Parathyroid adenoma (tissue), 2 donors: ENCODE measurements around the gene KRTAP10-4.

ENCODE experiments used
- H2AFZ ChIP-seq: fragments of 300-600 bp; sonication (generic); one replicate; pipeline ENCODE4 v1.7.0; 2017; ENCODE audit warnings: antibody characterized with exemption, mild to moderate bottlenecking
- H3K27ac ChIP-seq: fragments of 300-600 bp; sonication (generic); one replicate; pipeline ENCODE4 v1.7.0; 2017
- H3K27me3 ChIP-seq: fragments of 300-600 bp; sonication (generic); one replicate; pipeline ENCODE4 v1.7.0; 2017; ENCODE audit warnings: low read length; ENCODE audit not compliant: control insufficient read depth, insufficient read depth
- H3K36me3 ChIP-seq: fragments of 300-600 bp; sonication (generic); one replicate; pipeline ENCODE4 v1.7.0; 2017; ENCODE audit warnings: low read length; ENCODE audit not compliant: control insufficient read depth, insufficient read depth
- H3K4me1 ChIP-seq: fragments of 300-600 bp; sonication (generic); one replicate; pipeline ENCODE4 v1.7.0; 2017; ENCODE audit warnings: control low read depth
- H3K4me2 ChIP-seq: fragments of 300-600 bp; sonication (generic); one replicate; pipeline ENCODE4 v1.7.0; 2017; ENCODE audit warnings: low read length
- H3K4me3 ChIP-seq: fragments of 300-600 bp; sonication (generic); one replicate; pipeline ENCODE4 v1.7.0; 2017; ENCODE audit warnings: low read depth, low read length
- H3K79me2 ChIP-seq: fragments of 300-600 bp; sonication (generic); one replicate; pipeline ENCODE4 v1.7.0; 2017; ENCODE audit warnings: control low read depth
- H3K9ac ChIP-seq: fragments of 300-600 bp; sonication (generic); one replicate; pipeline ENCODE4 v1.7.0; 2017; ENCODE audit warnings: mild to moderate bottlenecking
- H3K9me3 ChIP-seq: fragments of 300-600 bp; sonication (generic); one replicate; pipeline ENCODE4 v1.7.0; 2017; ENCODE audit warnings: low read length; ENCODE audit not compliant: control insufficient read depth
- TF ChIP-seq, protein P1 (sequence below): fragments of 300-600 bp; sonication (generic); IDR thresholded peaks from one replicate; pipeline ENCODE4 v1.7.0; 2017; ENCODE audit warnings: antibody characterized with exemption, mild to moderate bottlenecking
- donor health status: primary hyperparathyroidism.

KRTAP10-4 gene

GRCh38 chr21:44611551-44611950 lies 38.0 kb downstream of the KRTAP10-4 start:
- TF ChIP-seq, protein P1, sequence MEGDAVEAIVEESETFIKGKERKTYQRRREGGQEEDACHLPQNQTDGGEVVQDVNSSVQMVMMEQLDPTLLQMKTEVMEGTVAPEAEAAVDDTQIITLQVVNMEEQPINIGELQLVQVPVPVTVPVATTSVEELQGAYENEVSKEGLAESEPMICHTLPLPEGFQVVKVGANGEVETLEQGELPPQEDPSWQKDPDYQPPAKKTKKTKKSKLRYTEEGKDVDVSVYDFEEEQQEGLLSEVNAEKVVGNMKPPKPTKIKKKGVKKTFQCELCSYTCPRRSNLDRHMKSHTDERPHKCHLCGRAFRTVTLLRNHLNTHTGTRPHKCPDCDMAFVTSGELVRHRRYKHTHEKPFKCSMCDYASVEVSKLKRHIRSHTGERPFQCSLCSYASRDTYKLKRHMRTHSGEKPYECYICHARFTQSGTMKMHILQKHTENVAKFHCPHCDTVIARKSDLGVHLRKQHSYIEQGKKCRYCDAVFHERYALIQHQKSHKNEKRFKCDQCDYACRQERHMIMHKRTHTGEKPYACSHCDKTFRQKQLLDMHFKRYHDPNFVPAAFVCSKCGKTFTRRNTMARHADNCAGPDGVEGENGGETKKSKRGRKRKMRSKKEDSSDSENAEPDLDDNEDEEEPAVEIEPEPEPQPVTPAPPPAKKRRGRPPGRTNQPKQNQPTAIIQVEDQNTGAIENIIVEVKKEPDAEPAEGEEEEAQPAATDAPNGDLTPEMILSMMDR = no peak

DNA sequence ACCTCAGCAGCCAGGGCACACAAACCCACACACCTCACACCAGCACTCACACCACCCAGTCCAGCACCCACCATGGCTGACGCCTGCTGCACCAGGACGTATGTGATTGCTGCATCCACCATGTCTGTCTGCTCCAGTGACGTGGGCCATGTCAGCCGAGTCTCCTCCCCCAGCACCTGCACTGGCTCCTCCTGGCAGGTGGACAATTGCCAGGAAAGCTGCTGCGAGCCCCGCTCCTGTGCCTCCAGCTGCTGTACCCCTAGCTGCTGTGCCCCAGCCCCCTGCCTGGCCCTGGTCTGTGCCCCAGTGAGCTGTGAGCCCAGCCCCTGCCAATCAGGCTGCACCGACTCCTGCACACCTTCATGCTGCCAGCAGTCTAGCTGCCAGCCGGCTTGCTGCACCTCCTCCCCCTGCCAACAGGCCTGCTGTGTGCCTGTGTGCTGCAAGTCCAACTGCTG lies 38.5 kb downstream of the KRTAP10-4 start, which contains the start of gene KRTAP10-8:
Gene KRTAP10-8, plus strand, starts transcription at position 51 of the 458 bp plus-strand sequence. Its CDS starts 22 bp downstream, at position 73.
- H3K36me3 ChIP-seq = no peaks in the 10 kb centered on the region
- no peak within 1 kb of the TSS for H3K27ac ChIP-seq
- no peaks in the 10 kb centered on the region for H3K79me2 ChIP-seq
- H3K4me2 ChIP-seq = no peak within 1 kb of the TSS
- no peak within 1 kb of the TSS for H2AFZ ChIP-seq
- H3K9ac ChIP-seq = no peak within 1 kb of the TSS
- H3K4me1 ChIP-seq = no peaks in the 10 kb centered on the region
- TF ChIP-seq, protein P1 = no peak
- no peaks in the 10 kb centered on the region for H3K27me3 ChIP-seq
- no peaks in the 10 kb centered on the region for H3K9me3 ChIP-seq
- H3K4me3 ChIP-seq = no peak within 1 kb of the TSS

More at GRCh38 chr21:44611551-44611950, 38.0 kb downstream of the KRTAP10-4 start:
- Histone ChIP-seq H3K9me3 (no peaks in the 10 kb centered on the region), H3K79me2 (no peaks in the 10 kb centered on the region), H3K4me1 (no peaks in the 10 kb centered on the region), H3K4me2 (no peak overlapping the region), H3K9ac (no peak overlapping the region), H3K36me3 (no peaks in the 10 kb centered on the region), H3K27ac (no peak overlapping the region), H3K4me3 (no peak overlapping the region), H2AFZ (no peak overlapping the region), H3K27me3 (no peaks in the 10 kb centered on the region)

- H3K27ac ChIP-seq = no peak overlapping the region
These were observed 39.2 kb downstream of the KRTAP10-4 start for GRCh38 chr21:44612669-44613229.

DNA sequence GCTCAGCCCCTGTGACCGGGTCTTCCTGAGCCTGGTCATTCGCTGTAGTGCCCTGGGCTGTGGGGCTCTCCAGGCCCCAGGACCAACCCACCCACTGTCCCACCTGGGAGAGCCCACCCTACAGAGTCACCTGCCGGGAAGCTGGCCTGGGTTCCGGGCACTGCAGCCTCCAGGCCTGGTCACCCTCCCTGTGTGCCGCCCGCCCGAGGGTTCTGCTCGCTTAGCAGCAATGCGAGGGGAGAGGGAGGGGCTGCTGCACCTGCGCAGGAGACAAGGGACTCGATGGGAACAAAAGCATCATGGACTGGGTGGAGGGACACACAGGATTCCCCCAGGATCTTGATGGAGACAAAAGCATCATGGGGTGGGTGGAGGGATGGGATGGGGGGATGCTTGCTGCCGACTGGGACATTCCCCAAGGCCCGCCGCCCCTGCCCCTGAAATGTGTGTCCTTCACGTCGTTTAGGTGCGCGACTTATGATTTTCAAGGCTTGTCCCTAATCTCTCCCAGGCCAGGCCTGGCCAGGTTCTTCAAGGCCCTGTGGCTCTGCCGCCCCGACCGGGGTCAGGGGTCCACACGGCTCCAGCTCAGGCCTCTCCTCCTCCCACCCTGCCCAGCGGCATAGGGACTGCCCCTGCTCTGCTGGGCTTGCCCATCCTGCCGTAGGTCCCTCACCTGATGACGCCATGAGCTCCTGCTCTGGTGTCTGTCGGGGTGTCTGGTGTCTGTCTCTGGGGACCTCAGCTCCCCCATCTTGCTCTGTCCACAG lies 40.0 kb downstream of the KRTAP10-4 start:
- Histone ChIP-seq H3K4me2 (no peak overlapping the region), H3K79me2 (no peaks in the 10 kb centered on the region), H3K9me3 (no peaks in the 10 kb centered on the region), H3K36me3 (no peaks in the 10 kb centered on the region), H3K9ac (no peak overlapping the region), H3K4me3 (no peak overlapping the region), H3K27ac (no peak overlapping the region), H2AFZ (no peak overlapping the region), H3K27me3 (no peaks in the 10 kb centered on the region), H3K4me1 (no peaks in the 10 kb centered on the region)
- TF ChIP-seq, protein P1 = no peak

More at GRCh38 chr21:44612669-44613229, 39.2 kb downstream of the KRTAP10-4 start:
- Histone ChIP-seq H3K36me3 (no peaks in the 10 kb centered on the region), H3K79me2 (no peaks in the 10 kb centered on the region), H3K9me3 (no peaks in the 10 kb centered on the region), H3K27me3 (no peaks in the 10 kb centered on the region), H2AFZ (no peak overlapping the region), H3K4me3 (no peak overlapping the region), H3K4me1 (no peaks in the 10 kb centered on the region), H3K4me2 (no peak overlapping the region), H3K9ac (no peak overlapping the region)
- TF ChIP-seq, protein P1 = no peak
